ENCODE results near the gene SYVN1.

The SYVN1 gene

GRCh38 chr11:65170058-65170534 lies 35.8 kb upstream of the SYVN1 start, which contains the start of gene SPDYC:
TSS of gene SPDYC (plus strand) at chr11:65170233. CDS start at chr11:65171358, 1,125 bp downstream.
- TF ChIP-seq, protein P1, sequence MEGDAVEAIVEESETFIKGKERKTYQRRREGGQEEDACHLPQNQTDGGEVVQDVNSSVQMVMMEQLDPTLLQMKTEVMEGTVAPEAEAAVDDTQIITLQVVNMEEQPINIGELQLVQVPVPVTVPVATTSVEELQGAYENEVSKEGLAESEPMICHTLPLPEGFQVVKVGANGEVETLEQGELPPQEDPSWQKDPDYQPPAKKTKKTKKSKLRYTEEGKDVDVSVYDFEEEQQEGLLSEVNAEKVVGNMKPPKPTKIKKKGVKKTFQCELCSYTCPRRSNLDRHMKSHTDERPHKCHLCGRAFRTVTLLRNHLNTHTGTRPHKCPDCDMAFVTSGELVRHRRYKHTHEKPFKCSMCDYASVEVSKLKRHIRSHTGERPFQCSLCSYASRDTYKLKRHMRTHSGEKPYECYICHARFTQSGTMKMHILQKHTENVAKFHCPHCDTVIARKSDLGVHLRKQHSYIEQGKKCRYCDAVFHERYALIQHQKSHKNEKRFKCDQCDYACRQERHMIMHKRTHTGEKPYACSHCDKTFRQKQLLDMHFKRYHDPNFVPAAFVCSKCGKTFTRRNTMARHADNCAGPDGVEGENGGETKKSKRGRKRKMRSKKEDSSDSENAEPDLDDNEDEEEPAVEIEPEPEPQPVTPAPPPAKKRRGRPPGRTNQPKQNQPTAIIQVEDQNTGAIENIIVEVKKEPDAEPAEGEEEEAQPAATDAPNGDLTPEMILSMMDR (IDR thresholded peaks at IDR 0.05): no peak

- TF ChIP-seq, protein P1 (IDR thresholded peaks at IDR 0.05): no peak
These were observed 34.9 kb upstream of the SYVN1 start for GRCh38 chr11:65169164-65169641.

DNA sequence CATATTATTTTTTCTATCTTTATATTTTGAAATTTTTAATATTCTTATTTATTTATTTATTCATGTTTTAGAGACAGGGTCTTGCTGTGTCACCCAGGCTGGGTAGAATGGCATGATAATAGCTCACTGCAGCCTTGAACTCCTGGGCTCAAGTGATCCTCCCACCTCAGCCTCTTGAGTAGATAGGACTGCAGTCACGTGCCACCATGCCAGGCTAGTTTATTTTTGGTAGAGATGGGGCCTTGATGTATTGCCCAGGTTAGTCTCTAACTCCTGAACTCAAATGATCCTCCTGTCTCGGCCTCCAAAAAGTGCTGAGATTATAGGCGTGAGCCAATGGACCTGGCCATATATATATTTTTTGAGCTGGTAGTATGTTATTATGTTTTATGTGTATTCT lies 33.3 kb upstream of the SYVN1 start:
- TF ChIP-seq, protein P1 (IDR thresholded peaks at IDR 0.05): no peak

DNA sequence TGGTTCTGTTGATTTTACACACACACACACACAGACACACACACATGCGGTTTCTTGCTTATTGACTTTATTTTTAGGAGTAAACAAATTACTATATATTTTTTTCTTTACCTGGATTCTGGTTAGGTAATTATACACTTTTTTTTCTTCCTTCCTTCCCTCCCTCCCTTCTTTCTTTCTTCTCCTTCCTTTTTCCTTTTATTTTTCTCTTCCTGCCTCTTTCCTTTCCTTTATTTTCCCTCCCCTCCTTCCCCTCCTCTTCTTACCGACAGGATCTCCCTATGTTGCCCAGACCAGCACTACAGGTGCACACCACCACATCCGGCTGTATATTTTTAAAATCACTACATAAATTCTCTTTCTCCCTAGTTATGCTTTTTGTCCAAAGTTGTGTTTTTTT lies 32.6 kb upstream of the SYVN1 start:
- TF ChIP-seq, protein P1 (IDR thresholded peaks at IDR 0.05): no peak

DNA sequence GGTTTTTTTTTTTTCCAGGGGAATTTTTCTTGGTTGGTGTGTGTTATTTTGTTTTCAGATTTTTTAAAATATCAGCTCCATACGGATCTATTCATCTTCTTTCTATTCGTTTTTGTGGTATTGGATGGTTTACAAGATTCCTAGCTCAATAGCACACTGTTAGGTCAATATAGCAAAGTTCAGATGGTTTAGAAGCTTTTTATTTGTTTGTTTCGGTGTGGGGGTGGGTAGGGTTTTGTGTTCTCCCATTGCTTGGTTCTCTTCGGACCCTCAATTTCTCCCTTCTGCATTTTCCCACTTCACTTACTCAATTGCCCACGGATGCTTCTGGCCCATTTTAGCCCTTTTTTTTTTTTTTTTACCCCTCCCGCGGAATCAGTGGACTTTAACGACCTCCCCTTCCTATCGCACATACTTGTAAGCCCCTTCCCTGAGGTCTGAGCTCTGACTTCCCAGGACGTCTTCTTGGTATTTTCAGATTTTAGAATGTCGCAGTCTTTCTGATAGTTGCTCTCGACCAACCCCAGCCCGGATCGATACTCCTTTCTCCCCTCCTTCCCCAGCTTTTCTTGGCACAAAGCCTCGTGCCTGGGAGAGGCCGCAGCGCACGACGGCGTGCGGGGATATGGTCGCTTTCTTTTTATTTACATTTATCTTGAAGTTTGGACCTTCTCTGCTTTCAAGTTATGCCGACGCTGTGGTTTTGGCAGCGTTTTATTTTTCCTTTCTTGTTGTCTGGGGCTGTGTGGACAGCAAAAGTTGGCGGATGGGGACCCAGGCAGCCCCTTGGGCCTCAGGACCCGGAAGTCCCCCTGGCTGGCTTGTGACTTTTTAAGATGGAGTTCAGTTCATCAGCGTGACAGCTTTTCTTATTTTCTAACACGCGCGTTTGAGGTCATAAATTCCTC lies 31.3 kb upstream of the SYVN1 start:
- TF ChIP-seq, protein P1 (IDR thresholded peaks at IDR 0.05): no peak

- TF ChIP-seq, protein P1 (IDR thresholded peaks at IDR 0.05): no peak
These were observed 29.4 kb upstream of the SYVN1 start for GRCh38 chr11:65163684-65164083.

GRCh38 chr11:65160643-65161042 lies 26.3 kb upstream of the SYVN1 start:
- TF ChIP-seq, protein P1 (IDR thresholded peaks at IDR 0.05): no peak
